Ascending aorta (tissue), 2 donors: ENCODE data around the gene NQO2. TPM values are rescaled to one million over a fixed set of nuclear protein-coding genes. Genes with fewer than 3 reads are reported as not detected.
A peak's percentile ranks its signal among the peaks of the same experiment; 100 is the strongest.
"Not testable (repeated sequence)": the region's sequence is repeated elsewhere in the genome, so short reads cannot be mapped to it uniquely, and the experiment has no call there.

Experiments used
- DNase-seq, 2 donors: peaks; one replicate each; pipeline ENCODE4 v3.0.0-alpha.2; 2019; ENCODE audit warnings: low spot score in 2 of 2
- H3K27ac ChIP-seq, 2 donors: fragments of 200-600 bp; sonication (generic); one replicate each; pipeline ENCODE4 v1.5.1; 2016 to 2017; ENCODE audit warnings: mild to moderate bottlenecking in 1 of 2
- H3K27me3 ChIP-seq: fragments of 200-600 bp; sonication (generic); one replicate; pipeline ENCODE4 v1.5.1; 2017
- H3K36me3 ChIP-seq, 2 donors: fragments of 200-600 bp; sonication (generic); one replicate each; pipeline ENCODE4 v1.5.1; 2016
- H3K4me1 ChIP-seq, 2 donors: fragments of 200-600 bp; sonication (generic); one replicate each; pipeline ENCODE4 v1.5.1; 2016 to 2017; ENCODE audit warnings: mild to moderate bottlenecking in 1 of 2
- H3K4me3 ChIP-seq, 2 donors: fragments of 200-600 bp; sonication (generic); one replicate each; pipeline ENCODE4 v1.5.1; 2016 to 2017; ENCODE audit warnings: mild to moderate bottlenecking in 1 of 2
- H3K9me3 ChIP-seq, 2 donors: fragments of 200-600 bp; sonication (generic); one replicate each; pipeline ENCODE4 v1.5.1; 2016
- CTCF ChIP-seq, 3 experiments: fragments of 200-600 bp in 2 of 3; fragments of 450-650 bp in 1 of 3; sonication (generic) in 2 of 3; IDR thresholded peaks; one replicate each; pipeline ENCODE4 v1.5.1; 2016 to 2019; ENCODE audit warnings: antibody characterized with exemption in 3 of 3, mild to moderate bottlenecking in 1 of 3, moderate library complexity in 1 of 3
- intact Hi-C: fragments of 100-400 bp; cut with DNase I; formaldehyde crosslinking; loops from one replicate; pipeline ENCODE4 v1.15.1; 2023
- total RNA-seq: library from RNA; depleted of rRNA; stranded (reverse); fragments of >200 nt; gene quantifications from one replicate; pipeline ENCODE4 v1.1.0, GENCODE V29; 2016

Gene NQO2
- total RNA-seq, 1 donor from 2014 or later = 7.7 TPM

GRCh38 chr6:2990932-2991506 lies 8.7 kb upstream of the NQO2 start:
- peak overlapping the region; percentile 95 to 98 for H3K27ac ChIP-seq
- no peaks in the 10 kb centered on the region for H3K36me3 ChIP-seq
- H3K4me1 ChIP-seq = peaks cover 6 to 8% of the 10 kb centered on the region in 2 donors
- intact Hi-C loops = loop anchor here (10.0 kb wide), 2 partner anchors 264 to 1144 kb away; partner anchors contain the start of genes ECI2 and PSMG4
- H3K27me3 ChIP-seq = no peaks in the 10 kb centered on the region
- H3K4me3 ChIP-seq = peak overlapping the region; percentile 78 to 86
- DNase-seq = no peak
- TF ChIP-seq CTCF (IDR thresholded peaks at IDR 0.05) = no peak
- no peaks in the 10 kb centered on the region for H3K9me3 ChIP-seq

- intact Hi-C loops = loop anchor here (10.0 kb wide), 2 partner anchors 262 to 1142 kb away; partner anchors contain the start of genes ECI2 and PSMG4
- Histone ChIP-seq H3K27me3 (no peaks in the 10 kb centered on the region), H3K4me3 (no peak overlapping the region), H3K4me1 (peaks cover 6 to 8% of the 10 kb centered on the region in 2 donors), H3K36me3 (no peaks in the 10 kb centered on the region), H3K27ac (peak overlapping the region; percentile 95 to 98), H3K9me3 (no peaks in the 10 kb centered on the region)
- no peak for DNase-seq
- no peak for TF ChIP-seq CTCF (IDR thresholded peaks at IDR 0.05)
Observed at GRCh38 chr6:2992330-2992979, 7.2 kb upstream of the NQO2 start.

- no peak overlapping the region for H3K27ac ChIP-seq
Observed at GRCh38 chr6:2993755-2994317, 5.9 kb upstream of the NQO2 start.

GRCh38 chr6:2998249-2998997 lies 1.3 kb upstream of the NQO2 start:
- H3K36me3 ChIP-seq, H3K27me3 ChIP-seq, H3K9me3 ChIP-seq, DNase-seq: not testable (repeated sequence)
- intact Hi-C loops = loop anchor here (2.0 to 10.0 kb wide), 4 partner anchors 120 to 1136 kb away; partner anchors contain the start of genes BPHL, ECI2 and PSMG4
- Histone ChIP-seq H3K27ac (peak overlapping the region; percentile 82 to 85), H3K4me3 (peak overlapping the region; percentile 69 to 74), H3K4me1 (peaks cover 0 to 16% of the 10 kb centered on the region in 2 donors)
- TF ChIP-seq CTCF (IDR thresholded peaks at IDR 0.05) = peak; percentile 55 to 77 (median 62)

More at GRCh38 chr6:2993755-2994317, 5.9 kb upstream of the NQO2 start:
- TF ChIP-seq CTCF (IDR thresholded peaks at IDR 0.05) = no peak
- H3K27me3 ChIP-seq = no peaks in the 10 kb centered on the region
- no peak for DNase-seq
- no peaks in the 10 kb centered on the region for H3K36me3 ChIP-seq
- H3K4me1 ChIP-seq = peaks cover 0 to 6% of the 10 kb centered on the region in 2 donors
- intact Hi-C loops = loop anchor here (10.0 kb wide), 2 partner anchors 261 to 1141 kb away; partner anchors contain the start of genes ECI2 and PSMG4
- no peak overlapping the region for H3K4me3 ChIP-seq
- H3K9me3 ChIP-seq = no peaks in the 10 kb centered on the region

GRCh38 chr6:2998998-2999617 lies 586 bp upstream of the NQO2 start:
- intact Hi-C loops = loop anchor here (1.0 to 10.0 kb wide), 5 partner anchors 56 to 1136 kb away; partner anchors contain the start of genes BPHL, ECI2 and PSMG4
- TF ChIP-seq CTCF (IDR thresholded peaks at IDR 0.05) = no peak
- peak; percentile 60 to 94 for DNase-seq

More at GRCh38 chr6:2998998-2999617, 586 bp upstream of the NQO2 start:
- Histone ChIP-seq H3K4me1 (peaks cover 0 to 16% of the 10 kb centered on the region in 2 donors), H3K27ac (peak overlapping the region; percentile 82 to 85), H3K27me3 (no peaks in the 10 kb centered on the region), H3K36me3 (peaks cover 0 to under 1% of the 10 kb centered on the region in 2 donors), H3K9me3 (no peaks in the 10 kb centered on the region), H3K4me3 (peak overlapping the region; percentile 69 to 74)
